Esophagus squamous epithelium (tissue), 4 donors: ENCODE results near the gene RNF157.

Source experiments
- CTCF ChIP-seq, 6 experiments: fragments of 450-650 bp in 4 of 6; fragments of 200-600 bp in 2 of 6; sonication (generic) in 2 of 6; IDR thresholded peaks; one replicate each; pipeline ENCODE4 v1.5.1; 2016 to 2019; ENCODE audit warnings: antibody characterized with exemption in 6 of 6, mild to moderate bottlenecking in 4 of 6, moderate library complexity in 4 of 6
- POLR2A ChIP-seq, 4 donors: fragments of 450-650 bp; IDR thresholded peaks; one replicate each; pipeline ENCODE4 v1.6.1; 2017; ENCODE audit warnings: antibody characterized with exemption in 4 of 4, mild to moderate bottlenecking in 4 of 4, moderate library complexity in 3 of 4

GRCh38 chr17:76197911-76198310, 42.4 kb downstream of the RNF157 start:
- TF ChIP-seq CTCF (IDR thresholded peaks at IDR 0.05) = no peak
- TF ChIP-seq POLR2A (IDR thresholded peaks at IDR 0.05) = no peak
